ENCODE data around the gene TLE4.

Gene TLE4

GRCh38 chr9:79564105-79564504 lies 7.7 kb upstream of the TLE4 start:
- FAIRE-seq (no peak), DNase-seq (ENCODE audit: insufficient read length, low spot score) (no peak)
- TF ChIP-seq CTCF (IDR thresholded peaks at IDR 0.05; ENCODE audit: insufficient read depth, missing control alignments), result no peak

GRCh38 chr9:79565245-79565644 lies 6.5 kb upstream of the TLE4 start:
- FAIRE-seq (no peak), DNase-seq (ENCODE audit: insufficient read length, low spot score) (no peak)
- no peak for TF ChIP-seq CTCF (IDR thresholded peaks at IDR 0.05; ENCODE audit: insufficient read depth, missing control alignments)

GRCh38 chr9:79567671-79568098 lies 4.1 kb upstream of the TLE4 start:
- no peak for FAIRE-seq
- DNase-seq (ENCODE audit: insufficient read length, low spot score), result no peak
- peak; percentile 6 for TF ChIP-seq CTCF (IDR thresholded peaks at IDR 0.05; ENCODE audit: insufficient read depth, missing control alignments)

- TF ChIP-seq CTCF (IDR thresholded peaks at IDR 0.05; ENCODE audit: insufficient read depth, missing control alignments), result no peak
- FAIRE-seq (no peak), DNase-seq (ENCODE audit: insufficient read length, low spot score) (no peak)
Observed at GRCh38 chr9:79568337-79569101, 3.2 kb upstream of the TLE4 start.

GRCh38 chr9:79569814-79570447 lies 1.8 kb upstream of the TLE4 start:
- FAIRE-seq (no peak), DNase-seq (ENCODE audit: insufficient read length, low spot score) (no peak)
- no peak for TF ChIP-seq CTCF (IDR thresholded peaks at IDR 0.05; ENCODE audit: insufficient read depth, missing control alignments)

GRCh38 chr9:79570448-79571308 lies 1.1 kb upstream of the TLE4 start:
- no peak for FAIRE-seq
- TF ChIP-seq CTCF (IDR thresholded peaks at IDR 0.05; ENCODE audit: insufficient read depth, missing control alignments), result no peak
- DNase-seq (ENCODE audit: insufficient read length, low spot score), result no peak

Data from D721Med (cell line).